ENCODE results near the gene RAB7B.
"Not testable (repeated sequence)": the region's sequence is repeated elsewhere in the genome, so short reads cannot be mapped to it uniquely, and the experiment has no call there.

- TF ChIP-seq CTCF, EZH2phosphoT487, EZH2 (IDR thresholded peaks at IDR 0.05): not testable (repeated sequence)
Observed at GRCh38 chr1:205996641-205997040, 6.6 kb downstream of the RAB7B start.

Data from neural progenitor cell (in vitro differentiated cells).